ENCODE data around the gene SEC16A.

DNA sequence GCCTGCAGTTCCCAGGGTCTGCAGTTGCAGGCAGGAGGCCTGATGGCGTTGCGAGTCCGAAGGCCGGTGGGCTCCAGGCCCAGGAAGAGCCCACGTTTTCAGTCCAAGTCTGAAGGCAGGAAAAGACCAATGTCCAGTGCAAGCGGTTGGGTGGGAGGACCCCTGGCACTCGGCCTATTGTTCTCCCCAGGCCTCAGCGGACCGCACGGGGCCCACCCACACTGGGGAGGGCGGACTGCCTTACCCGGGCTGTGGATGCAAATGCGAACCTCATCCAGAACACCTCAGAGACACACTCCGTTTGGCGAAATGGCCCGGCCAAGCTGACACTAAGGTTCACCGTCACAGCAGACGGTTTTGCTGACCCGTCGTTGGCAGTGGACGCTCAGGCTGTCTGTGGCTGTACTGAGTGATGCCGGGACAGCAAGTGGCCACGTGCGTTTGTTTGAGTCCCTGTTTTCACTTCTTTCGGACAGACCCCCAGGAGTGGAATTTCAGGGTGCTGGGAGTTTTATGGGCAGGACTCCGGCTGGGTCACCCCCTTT lies 10.2 kb upstream of the SEC16A start:
- TF ChIP-seq, protein P1, sequence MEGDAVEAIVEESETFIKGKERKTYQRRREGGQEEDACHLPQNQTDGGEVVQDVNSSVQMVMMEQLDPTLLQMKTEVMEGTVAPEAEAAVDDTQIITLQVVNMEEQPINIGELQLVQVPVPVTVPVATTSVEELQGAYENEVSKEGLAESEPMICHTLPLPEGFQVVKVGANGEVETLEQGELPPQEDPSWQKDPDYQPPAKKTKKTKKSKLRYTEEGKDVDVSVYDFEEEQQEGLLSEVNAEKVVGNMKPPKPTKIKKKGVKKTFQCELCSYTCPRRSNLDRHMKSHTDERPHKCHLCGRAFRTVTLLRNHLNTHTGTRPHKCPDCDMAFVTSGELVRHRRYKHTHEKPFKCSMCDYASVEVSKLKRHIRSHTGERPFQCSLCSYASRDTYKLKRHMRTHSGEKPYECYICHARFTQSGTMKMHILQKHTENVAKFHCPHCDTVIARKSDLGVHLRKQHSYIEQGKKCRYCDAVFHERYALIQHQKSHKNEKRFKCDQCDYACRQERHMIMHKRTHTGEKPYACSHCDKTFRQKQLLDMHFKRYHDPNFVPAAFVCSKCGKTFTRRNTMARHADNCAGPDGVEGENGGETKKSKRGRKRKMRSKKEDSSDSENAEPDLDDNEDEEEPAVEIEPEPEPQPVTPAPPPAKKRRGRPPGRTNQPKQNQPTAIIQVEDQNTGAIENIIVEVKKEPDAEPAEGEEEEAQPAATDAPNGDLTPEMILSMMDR (IDR thresholded peaks at IDR 0.05) = no peak
- no peak for TF ChIP-seq POLR2A (IDR thresholded peaks at IDR 0.05)
